Small intestine (tissue), 7 donors: Measurements from ENCODE around the gene IGF1R. TPM values are rescaled to one million over a fixed set of nuclear protein-coding genes. Genes with fewer than 3 reads are reported as not detected.

Experiments
- DNase-seq, 2 donors: peaks; one replicate each; pipeline versions ENCODE4 v3.0.0 to v3.0.0-alpha.2; 2013
- FAIRE-seq: peaks from 2 replicates; lab custom pipeline; 2012; peaks lifted over from hg19 to GRCh38; lab: Jason Lieb, UNC
- H3K27ac ChIP-seq, 3 donors: one replicate each; pipeline ENCODE4 v1.5.1; 2013; ENCODE audit warnings: low read length in 2 of 3, mild to moderate bottlenecking in 2 of 3, control low read depth in 1 of 3, inconsistent platforms in 1 of 3, low read depth in 1 of 3, moderate library complexity in 1 of 3
- H3K27me3 ChIP-seq, 3 donors: one replicate each; pipeline ENCODE4 v1.6.1; 2013; ENCODE audit warnings: low read length in 3 of 3, inconsistent platforms in 1 of 3; ENCODE audit not compliant: control insufficient read depth in 3 of 3, insufficient read depth in 3 of 3
- H3K36me3 ChIP-seq, 3 donors: one replicate each; pipeline ENCODE4 v1.6.1; 2013; ENCODE audit warnings: low read length in 3 of 3, inconsistent platforms in 1 of 3, low read depth in 1 of 3, mild to moderate bottlenecking in 1 of 3, moderate library complexity in 1 of 3; ENCODE audit not compliant: control insufficient read depth in 3 of 3, insufficient read depth in 2 of 3
- H3K4me1 ChIP-seq, 3 donors: one replicate each; pipeline ENCODE4 v1.6.1; 2013; ENCODE audit warnings: low read length in 2 of 3, inconsistent platforms in 1 of 3, low read depth in 1 of 3, mild to moderate bottlenecking in 1 of 3, moderate library complexity in 1 of 3; ENCODE audit not compliant: control insufficient read depth in 3 of 3, insufficient read depth in 2 of 3
- H3K4me3 ChIP-seq, 3 donors: one replicate each; pipeline ENCODE4 v1.5.1; 2013; ENCODE audit warnings: low read length in 3 of 3, control low read depth in 1 of 3, inconsistent platforms in 1 of 3, low read depth in 1 of 3, mild to moderate bottlenecking in 1 of 3, moderate library complexity in 1 of 3
- H3K9me3 ChIP-seq, 2 donors: one replicate each; pipeline ENCODE4 v1.6.1; 2013; ENCODE audit warnings: low read depth in 1 of 2, low read length in 1 of 2; ENCODE audit not compliant: control insufficient read depth in 2 of 2, insufficient read depth in 1 of 2
- WGBS, 3 donors: extraction: QIAGEN DNeasy Blood & Tissue Kit; methylation state at CpG; one replicate each; pipeline ENCODE4 v1.1.7; 2013; 5-methylcytosine and 5-hydroxymethylcytosine counted together
- polyA plus RNA-seq, 4 donors: library from polyadenylated mRNA; stranded (reverse) in 3 of 4; unstranded in 1 of 4; fragments of 200-250 nt in 3 of 4; fragments of 120-200 nt in 1 of 4; gene quantifications; one replicate each; pipeline versions ENCODE4 v1.2.1 to v1.2.3, GENCODE V29; 2013
- donor health status: healthy with polysubstance abuse.
- donor health status: control.
- donor health status: control.
- donor health status: Bipolar disorder and iron deficiency.
- donor health status: healthy.

IGF1R gene
- polyA plus RNA-seq, 4 donors, result 0.54 to 27.9 (median 3.8) TPM

DNA sequence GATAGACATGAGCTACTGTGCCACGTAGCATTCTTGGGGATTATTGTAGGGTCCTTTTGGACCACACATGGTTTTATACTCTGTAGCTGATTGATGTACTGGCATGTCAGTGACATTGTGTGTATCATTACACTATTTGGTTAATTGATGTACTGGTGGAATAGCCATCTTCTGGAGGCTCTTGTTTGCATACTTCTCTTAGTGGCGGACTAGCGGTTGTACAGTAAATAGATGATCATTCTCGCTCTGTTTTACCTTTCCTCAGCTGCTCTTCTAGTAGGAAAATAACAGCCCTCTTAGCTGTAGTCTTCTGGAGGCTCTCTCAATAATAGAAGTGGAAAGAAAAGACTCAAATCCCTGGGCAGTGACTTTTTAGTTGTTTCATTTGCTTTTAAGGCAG lies 24.8 kb downstream of the IGF1R start:
- no peak overlapping the region for H3K27ac ChIP-seq
- H3K27me3 ChIP-seq, result no peaks in the 10 kb centered on the region
- FAIRE-seq (no peak), DNase-seq (no peak)
- H3K4me3 ChIP-seq, result no peak overlapping the region
- H3K9me3 ChIP-seq, result no peaks in the 10 kb centered on the region
- 86 to 90% (median 90%) methylated on average over 4 of the region's 4 CpGs for WGBS, 3 donors
- H3K36me3 ChIP-seq, result peaks cover 0 to 2% (median 0%) of the 10 kb centered on the region in 3 donors
- peaks cover 0 to 15% (median 6%) of the 10 kb centered on the region in 3 donors for H3K4me1 ChIP-seq

DNA sequence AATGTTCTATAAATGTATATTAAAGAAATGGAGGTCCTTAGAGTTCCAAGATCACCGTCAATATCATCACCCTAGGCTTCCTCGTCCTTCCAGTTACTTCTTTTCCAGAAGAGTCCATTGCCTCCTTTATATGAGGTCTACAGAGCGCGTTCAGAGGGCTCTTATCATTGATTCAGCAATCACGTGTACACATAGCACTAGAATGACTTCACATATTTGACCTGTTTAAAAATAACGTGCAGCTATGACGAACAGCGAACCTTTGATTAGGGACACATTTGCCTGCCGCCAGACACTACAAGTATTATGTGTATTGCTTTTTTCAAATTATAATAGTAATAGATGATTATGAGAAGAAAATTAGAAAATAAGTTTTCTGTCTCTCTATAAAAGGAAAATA lies 26.0 kb downstream of the IGF1R start:
- H3K27me3 ChIP-seq, result no peaks in the 10 kb centered on the region
- peaks cover 0 to 15% (median 6%) of the 10 kb centered on the region in 3 donors for H3K4me1 ChIP-seq
- no peak overlapping the region for H3K4me3 ChIP-seq
- WGBS, 3 donors, result 22 to 52% (median 38%) methylated on average over 9 of the region's 9 CpGs
- FAIRE-seq, result no peak
- H3K36me3 ChIP-seq, result peaks cover 0 to 2% (median 0%) of the 10 kb centered on the region in 3 donors
- no peaks in the 10 kb centered on the region for H3K9me3 ChIP-seq
- H3K27ac ChIP-seq, result no peak overlapping the region
- peak; percentile 70 to 81 for DNase-seq

DNA sequence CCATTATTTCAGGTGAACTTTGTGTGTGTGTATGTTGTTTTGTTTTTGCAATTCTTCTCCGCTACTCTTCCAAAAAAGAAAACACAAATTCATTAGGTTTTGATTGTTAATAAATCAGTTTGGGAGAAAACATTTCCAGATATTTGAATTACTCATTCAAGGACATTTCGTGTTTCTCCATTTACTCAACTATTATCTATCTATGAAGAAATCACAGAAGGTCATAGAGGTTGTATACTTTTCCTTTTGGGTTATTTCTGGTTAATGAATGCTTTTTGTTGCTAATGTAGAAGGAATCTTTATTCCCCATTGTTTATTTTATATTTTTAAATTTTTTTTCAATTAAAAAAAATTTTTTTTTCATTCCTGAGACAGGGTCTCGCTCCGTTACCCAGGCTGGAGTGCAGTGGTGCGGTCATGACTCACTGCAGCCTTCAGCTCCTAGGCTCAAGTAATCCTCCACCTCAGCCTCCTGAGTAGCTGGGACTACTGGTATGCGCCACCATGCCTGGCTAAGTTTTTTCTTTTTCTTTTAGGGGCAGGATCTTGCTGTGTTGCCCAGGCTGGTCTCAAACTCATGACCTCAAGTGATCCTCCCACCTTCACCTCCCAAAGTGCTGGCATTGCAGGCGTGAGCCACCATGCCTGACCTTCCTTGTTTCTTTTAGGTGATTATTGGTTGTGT lies 28.4 kb downstream of the IGF1R start:
- H3K9me3 ChIP-seq, result no peaks in the 10 kb centered on the region
- H3K27ac ChIP-seq, result no peak overlapping the region
- 90 to 92% (median 92%) methylated on average over 7 of the region's 7 CpGs for WGBS, 3 donors
- H3K36me3 ChIP-seq, result peaks cover 0 to 2% (median 0%) of the 10 kb centered on the region in 3 donors
- H3K4me3 ChIP-seq, result no peak overlapping the region
- DNase-seq, result no peak
- H3K27me3 ChIP-seq, result no peaks in the 10 kb centered on the region
- peaks cover 0 to 3% (median 2%) of the 10 kb centered on the region in 3 donors for H3K4me1 ChIP-seq
- no peak for FAIRE-seq

DNA sequence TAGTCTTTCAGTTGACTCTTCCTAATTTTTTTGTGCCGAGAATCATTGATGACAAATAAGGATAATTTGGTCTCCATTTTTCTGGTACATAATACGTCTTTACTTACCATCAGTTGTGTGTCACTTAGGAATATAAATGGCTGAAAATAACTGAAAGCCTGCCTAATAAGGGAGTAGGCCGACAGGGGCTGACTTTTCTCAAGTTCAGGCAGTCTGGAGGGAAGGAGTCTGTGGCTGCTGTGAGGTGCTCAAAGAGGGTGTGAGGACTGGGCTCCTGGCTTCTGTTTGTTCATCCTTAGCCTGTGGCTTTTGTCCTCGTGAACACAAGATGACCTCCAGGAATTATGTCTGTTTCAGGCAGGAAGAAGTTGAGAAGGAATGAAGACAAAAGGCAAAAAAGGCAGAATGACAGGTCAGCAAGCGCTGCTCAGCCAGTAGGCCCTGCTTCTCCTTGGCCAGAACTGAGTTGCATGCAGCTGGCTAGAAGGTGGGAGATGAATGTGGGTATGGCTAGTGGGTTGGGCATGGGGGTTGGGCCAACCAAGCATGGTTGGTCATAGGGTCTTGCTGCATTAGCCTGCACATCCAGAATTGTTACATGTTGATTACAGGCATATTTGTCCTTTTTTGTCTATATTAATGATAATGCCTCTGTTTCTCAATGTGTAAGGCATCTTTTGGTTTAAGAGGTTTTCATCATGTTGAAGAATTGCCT lies 29.2 kb downstream of the IGF1R start:
- FAIRE-seq, result no peak
- Histone ChIP-seq H3K27me3 (no peaks in the 10 kb centered on the region), H3K4me1 (peaks cover 0 to 3% (median 0%) of the 10 kb centered on the region in 3 donors), H3K27ac (no peak overlapping the region), H3K4me3 (no peak overlapping the region), H3K9me3 (no peaks in the 10 kb centered on the region), H3K36me3 (peaks cover 0 to 2% (median 0%) of the 10 kb centered on the region in 3 donors)
- DNase-seq, result no peak
- 83 to 88% (median 86%) methylated on average over 5 of the region's 5 CpGs for WGBS, 3 donors

DNA sequence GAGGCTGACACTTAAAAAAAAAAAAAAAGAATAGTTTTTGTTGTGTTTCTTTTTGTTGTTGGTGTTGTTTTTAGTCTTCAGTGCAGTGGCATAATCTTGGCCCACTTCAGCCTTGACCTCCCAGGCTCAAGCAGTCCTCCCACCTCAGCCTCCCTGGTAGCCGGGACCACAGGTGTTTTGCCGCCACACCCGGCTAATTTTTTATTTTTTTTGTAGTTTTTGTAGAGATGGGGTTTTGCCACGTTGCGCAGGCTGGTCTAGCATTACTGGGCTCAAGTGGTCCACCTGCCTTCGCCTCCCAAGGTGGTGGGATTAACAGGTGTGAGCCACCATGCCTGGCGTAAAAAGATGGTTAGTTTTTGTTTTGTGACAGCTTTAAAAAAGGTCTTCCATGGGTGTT lies 30.1 kb downstream of the IGF1R start:
- H3K27ac ChIP-seq, result no peak overlapping the region
- no peaks in the 10 kb centered on the region for H3K4me1 ChIP-seq
- H3K36me3 ChIP-seq, result peaks cover 0 to 2% (median 0%) of the 10 kb centered on the region in 3 donors
- no peak for DNase-seq
- no peaks in the 10 kb centered on the region for H3K9me3 ChIP-seq
- no peak for FAIRE-seq
- no peak overlapping the region for H3K4me3 ChIP-seq
- WGBS, 3 donors, result 93% methylated on average over 7 of the region's 7 CpGs
- H3K27me3 ChIP-seq, result no peaks in the 10 kb centered on the region

DNA sequence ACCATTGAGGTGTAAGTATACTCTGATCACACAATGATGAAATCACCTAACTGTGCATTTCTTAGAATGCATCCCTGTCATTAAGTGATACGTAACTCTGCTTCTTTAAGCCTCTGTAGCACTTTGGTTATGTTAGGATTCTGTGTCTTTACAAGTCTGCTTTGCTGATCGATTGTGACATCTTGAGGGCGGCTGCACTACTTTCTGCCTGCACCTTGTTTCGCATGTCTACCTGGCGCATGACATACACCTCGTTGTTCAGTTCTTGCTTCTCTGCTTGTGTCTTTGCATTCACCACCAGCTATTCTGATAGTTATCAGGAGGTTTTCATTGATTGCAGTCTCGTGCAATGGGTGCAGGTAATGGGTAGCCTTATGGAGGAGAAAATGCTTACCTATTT lies 32.7 kb downstream of the IGF1R start:
- 80 to 93% (median 87%) methylated on average over 7 of the region's 7 CpGs for WGBS, 3 donors

DNA sequence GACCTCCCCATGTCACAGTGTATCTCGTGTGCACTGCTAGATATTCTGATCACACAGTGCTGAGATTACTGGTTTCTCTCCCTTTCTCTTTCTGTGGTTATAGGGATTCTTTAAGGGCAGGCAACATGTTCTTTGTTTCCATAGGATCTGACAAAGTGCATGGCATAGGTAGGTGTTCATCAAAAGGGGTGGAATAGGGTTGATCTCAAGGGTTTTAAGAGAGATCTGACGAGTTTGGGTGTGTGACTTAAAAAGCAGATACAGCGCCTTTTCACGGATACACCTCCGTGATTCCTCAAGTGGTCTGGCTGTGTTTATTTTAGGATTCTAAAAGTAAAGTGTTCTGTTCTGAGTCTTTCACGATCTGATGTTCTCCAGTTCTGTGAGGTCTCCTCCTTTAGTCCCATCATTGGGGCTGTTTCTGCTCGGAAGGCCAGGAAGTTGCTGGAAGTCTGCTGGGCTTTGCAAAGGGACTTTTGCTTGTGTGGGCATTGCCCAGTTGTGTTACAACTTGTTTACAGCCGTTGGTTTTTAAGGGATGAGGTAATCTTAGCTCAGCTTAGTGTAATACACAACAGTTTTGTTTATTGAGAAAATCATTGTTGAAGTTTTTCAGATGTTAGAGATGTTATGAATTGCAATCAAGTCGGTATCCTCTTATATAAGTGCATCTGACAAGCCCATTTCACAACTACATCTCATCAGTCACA lies 34.8 kb downstream of the IGF1R start:
- H3K9me3 ChIP-seq, result no peaks in the 10 kb centered on the region
- peaks cover 0 to 3% (median 0%) of the 10 kb centered on the region in 3 donors for H3K36me3 ChIP-seq
- no peak overlapping the region for H3K27ac ChIP-seq
- H3K4me3 ChIP-seq, result no peak overlapping the region
- 49 to 58% (median 58%) methylated on average over 9 of the region's 9 CpGs for WGBS, 3 donors
- DNase-seq (no peak), FAIRE-seq (no peak)
- peaks cover 0 to 5% (median 0%) of the 10 kb centered on the region in 3 donors for H3K4me1 ChIP-seq
- no peaks in the 10 kb centered on the region for H3K27me3 ChIP-seq

More for the DNA sequence above, 32.7 kb downstream of the IGF1R start:
- no peaks in the 10 kb centered on the region for H3K9me3 ChIP-seq
- DNase-seq (no peak), FAIRE-seq (no peak)
- peaks cover 0 to 2% (median 0%) of the 10 kb centered on the region in 3 donors for H3K36me3 ChIP-seq
- H3K4me3 ChIP-seq, result no peak overlapping the region
- H3K27me3 ChIP-seq, result no peaks in the 10 kb centered on the region
- H3K4me1 ChIP-seq, result peaks cover 0 to 5% (median 0%) of the 10 kb centered on the region in 3 donors
- no peak overlapping the region for H3K27ac ChIP-seq

DNA sequence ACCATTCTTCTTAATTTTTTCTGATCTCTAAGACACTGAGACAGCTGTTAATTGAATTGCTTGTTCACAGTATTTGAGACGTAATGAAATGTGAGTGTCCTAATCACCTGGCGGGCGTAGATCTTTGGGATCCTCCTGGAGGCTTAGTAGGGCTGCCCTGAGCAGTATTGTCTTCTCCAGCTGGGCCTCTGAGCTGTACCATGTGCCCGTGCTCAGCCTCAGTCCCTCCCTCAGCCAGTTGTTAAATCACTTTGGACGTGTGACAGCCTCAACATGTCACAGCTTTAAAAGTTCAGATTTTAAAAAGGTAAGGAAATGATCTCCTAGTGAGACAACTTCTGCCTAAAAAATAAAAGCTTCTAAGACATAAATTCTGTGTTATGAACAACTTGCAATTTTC lies 35.5 kb downstream of the IGF1R start:
- peaks cover 0 to 5% (median 0%) of the 10 kb centered on the region in 3 donors for H3K4me1 ChIP-seq
- no peak overlapping the region for H3K4me3 ChIP-seq
- FAIRE-seq (no peak), DNase-seq (no peak)
- peaks cover 0 to 3% (median 0%) of the 10 kb centered on the region in 3 donors for H3K36me3 ChIP-seq
- H3K9me3 ChIP-seq, result no peaks in the 10 kb centered on the region
- H3K27ac ChIP-seq, result peak overlapping the region in 1 of 3 donors; percentile 36
- no peaks in the 10 kb centered on the region for H3K27me3 ChIP-seq
- 48 to 55% (median 49%) methylated on average over 5 of the region's 5 CpGs for WGBS, 3 donors
